HG03066 (cell line): Measurements from ENCODE around the gene DCP1B.

ENCODE experiments used
- ATAC-seq: cut with Tn5 transposase; IDR thresholded peaks from one replicate; pipeline ENCODE4 v1.9.1; 2021; ENCODE audit warnings: low read depth; ENCODE audit not compliant: unreplicated experiment

Gene DCP1B

DNA sequence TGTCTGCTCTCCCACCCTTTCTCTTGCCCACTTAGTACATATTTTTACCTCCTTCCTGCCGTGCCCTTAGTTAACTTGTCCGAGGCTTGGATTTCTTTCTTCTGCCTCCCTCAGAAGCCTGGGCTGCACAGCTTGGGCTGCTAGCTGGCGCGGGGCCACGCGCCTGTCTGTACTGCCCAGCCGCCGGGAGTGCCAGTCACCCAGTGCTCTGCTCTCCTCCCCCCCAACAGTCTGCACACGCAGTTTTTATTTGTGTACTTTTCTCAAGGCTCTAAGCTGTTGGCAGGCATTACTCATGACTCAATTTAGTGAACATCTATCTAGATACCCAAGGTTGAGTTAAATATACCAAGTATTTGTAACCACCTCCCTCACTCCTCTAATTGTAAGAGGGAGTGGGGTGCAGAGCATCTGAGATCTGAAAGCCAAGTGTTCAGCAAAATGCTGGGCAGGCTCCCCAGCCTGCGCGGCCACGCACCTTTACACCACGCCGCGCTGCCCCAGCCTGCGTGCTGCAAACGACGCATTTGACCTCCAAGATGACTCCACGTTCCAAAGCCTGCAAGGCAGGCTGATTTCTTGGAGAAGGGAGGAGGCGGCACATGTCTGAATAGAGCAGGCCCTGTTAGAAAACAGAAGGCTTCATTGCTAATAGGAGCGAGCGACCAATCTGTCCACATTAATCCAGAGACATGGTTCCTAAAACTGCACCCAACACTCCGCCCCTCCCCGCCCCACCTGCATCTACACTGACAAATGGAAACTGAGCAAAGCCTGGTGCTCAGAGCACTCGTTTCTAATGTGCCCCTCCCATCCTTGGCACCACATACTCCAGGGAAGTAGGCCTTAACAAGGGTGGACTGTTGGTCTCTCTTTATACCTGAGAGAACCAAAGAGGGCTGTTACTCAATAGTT, 67.6 kb downstream of the DCP1B start:
- no peak for ATAC-seq

GRCh38 chr12:1935700-1936378, 68.4 kb downstream of the DCP1B start:
- ATAC-seq: no peak

- ATAC-seq: no peak
Observed at GRCh38 chr12:1935242-1935641, 69.0 kb downstream of the DCP1B start.

- no peak for ATAC-seq
Observed at GRCh38 chr12:1934831-1935230, 69.4 kb downstream of the DCP1B start.

DNA sequence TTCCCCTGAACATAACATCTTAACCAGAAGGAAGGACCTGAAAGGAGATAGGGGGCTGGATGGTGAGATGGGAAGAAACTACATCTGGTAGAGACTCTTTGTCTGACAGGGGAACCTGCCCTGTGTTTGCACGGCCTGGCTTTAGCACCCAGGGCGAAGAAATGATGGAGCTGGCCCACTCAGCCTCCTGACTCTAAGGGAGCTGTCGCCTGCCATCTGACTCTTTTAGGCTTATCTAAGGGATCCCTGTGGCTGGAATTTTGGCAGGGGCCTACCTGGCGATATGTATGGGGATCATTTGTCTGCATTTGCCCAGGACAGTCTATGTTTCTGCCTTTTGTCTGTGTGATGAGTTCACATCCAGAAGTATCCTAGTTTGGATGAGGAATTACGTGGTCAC, 70.2 kb downstream of the DCP1B start:
- no peak for ATAC-seq

GRCh38 chr12:1933342-1934051, 70.8 kb downstream of the DCP1B start:
- no peak for ATAC-seq

DNA sequence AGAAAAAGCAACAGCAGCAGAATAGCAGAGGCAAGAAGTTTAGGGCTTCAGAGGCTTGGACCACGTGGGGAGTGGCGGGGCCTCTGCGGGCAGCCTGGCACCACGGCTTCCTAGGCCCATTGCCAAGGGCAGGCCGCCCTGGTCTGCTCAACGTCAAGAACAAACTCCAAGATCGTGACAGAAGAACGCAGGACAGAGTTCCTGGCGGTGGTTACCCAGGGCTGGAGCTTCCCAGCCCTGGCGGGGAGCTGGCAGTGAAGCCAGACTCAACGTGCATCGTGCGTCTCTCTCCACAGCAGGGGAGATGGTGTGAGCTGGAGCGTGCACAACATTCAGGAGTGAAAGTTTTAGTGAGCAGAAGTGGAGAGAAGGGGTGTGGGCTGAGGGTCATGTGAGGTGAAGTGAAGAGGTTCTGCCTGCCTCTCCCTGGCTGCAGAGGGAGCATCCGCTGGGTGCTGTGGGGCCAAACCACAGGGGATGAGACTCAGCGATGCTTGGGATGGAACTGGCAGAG, 71.9 kb downstream of the DCP1B start:
- ATAC-seq: no peak

DNA sequence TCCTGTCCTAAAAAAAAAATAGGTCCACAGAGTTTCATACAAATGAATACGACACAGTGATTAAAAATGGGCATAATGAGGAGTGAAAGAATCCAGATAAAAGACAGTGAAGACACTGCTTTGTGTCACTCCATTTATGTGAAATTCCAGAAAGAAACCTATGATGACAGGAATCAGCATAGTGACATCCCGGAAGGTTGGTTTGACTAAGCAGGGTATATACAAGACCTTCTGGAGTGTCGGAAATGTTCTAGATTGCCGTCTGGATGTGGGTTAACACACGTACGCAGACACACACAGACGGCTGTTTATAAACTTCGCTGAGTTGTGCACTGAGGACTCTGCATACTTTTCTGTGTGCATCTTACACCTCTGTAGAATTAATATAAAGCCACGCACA, 72.6 kb downstream of the DCP1B start:
- no peak for ATAC-seq

- ATAC-seq: no peak
Observed at GRCh38 chr12:1930803-1931597, 73.3 kb downstream of the DCP1B start.

GRCh38 chr12:1929985-1930802, 74.1 kb downstream of the DCP1B start:
- ATAC-seq: no peak

DNA sequence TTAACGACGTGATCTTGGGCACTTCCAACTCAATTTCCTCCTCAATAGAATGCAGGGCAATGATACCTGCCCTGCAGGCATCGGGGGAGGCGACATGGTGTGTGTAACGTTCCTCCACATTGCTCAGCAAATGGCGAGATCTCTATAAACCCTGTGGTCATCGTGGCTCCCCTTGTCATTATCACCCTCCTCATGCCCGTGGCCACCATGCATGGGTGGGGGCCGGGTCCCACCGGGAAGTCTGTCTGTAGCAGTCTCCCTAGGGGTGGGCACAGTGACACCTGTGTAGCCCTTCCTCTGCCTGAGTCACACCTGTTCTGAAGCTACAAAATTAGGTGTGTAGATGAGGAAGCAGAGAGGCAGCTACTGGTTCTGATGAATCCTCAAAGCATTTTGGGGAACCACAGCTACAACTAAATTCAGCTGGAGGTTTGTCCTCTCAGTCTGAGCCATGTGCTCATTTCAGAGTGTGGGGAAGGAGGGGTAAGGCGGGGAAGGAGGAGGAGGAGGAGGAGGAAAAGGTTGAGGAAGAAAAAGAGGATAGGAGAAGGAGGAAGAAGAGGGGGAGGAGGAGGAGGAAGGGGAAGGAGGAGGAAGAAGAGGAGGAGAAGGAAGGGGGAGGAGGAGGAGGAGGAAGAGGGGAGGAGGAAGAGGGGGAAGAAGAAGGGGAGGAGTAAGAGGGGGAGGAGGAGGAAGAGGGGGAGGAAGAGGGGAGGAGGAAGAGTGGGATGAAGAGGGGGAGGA, 74.8 kb downstream of the DCP1B start:
- ATAC-seq: no peak

- ATAC-seq: no peak
Observed at GRCh38 chr12:1928439-1929121, 75.7 kb downstream of the DCP1B start.

- ATAC-seq: no peak
Observed at GRCh38 chr12:1927751-1928351, 76.4 kb downstream of the DCP1B start.

DNA sequence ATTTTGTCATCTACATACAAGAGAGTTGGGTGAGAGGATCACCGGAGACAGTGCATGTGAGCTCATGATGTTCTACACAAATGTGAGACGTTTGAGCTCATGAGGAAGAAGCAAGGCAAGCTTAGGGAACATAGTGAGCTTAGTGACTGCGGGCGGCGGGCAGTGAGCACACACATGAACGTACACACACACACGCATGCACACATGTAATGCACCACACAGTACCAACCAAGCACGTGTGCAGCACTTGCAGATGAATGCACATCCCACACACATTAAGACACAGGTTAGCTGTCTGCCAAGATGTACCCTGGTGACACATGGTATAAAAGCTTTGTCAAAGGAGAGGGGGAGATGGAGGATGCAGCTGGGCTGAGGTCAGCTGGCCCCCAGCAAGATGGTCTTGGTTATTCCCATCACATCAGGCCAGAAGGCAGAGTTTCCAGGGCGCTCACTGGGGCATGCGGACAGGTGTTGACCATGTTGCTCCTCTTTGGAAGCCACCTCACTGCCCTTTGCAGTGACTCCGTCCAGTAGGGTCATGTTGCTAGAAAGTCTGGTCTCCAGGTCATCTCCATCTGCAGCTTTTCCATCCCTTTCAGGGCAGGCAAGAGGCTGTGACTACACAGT, 77.1 kb downstream of the DCP1B start:
- ATAC-seq: no peak

GRCh38 chr12:1926251-1926657, 78.0 kb downstream of the DCP1B start:
- no peak for ATAC-seq

GRCh38 chr12:1925684-1926006, 78.6 kb downstream of the DCP1B start:
- ATAC-seq: no peak

- ATAC-seq: no peak
Observed at GRCh38 chr12:1924996-1925683, 79.1 kb downstream of the DCP1B start.
